ENCODE results near the gene CLCN6.

- no peak for TF ChIP-seq POLR2AphosphoS5 (IDR thresholded peaks at IDR 0.05; ENCODE audit: low read depth, low read length)
- no peak for TF ChIP-seq POLR2A (IDR thresholded peaks at IDR 0.05; ENCODE audit: low read depth, low read length)
- TF ChIP-seq SPI1 (IDR thresholded peaks at IDR 0.05; ENCODE audit: low read depth, low read length) = no peak
- TF ChIP-seq TAF1 (IDR thresholded peaks at IDR 0.05; ENCODE audit: low read depth, low read length) = no peak
Measured at GRCh38 chr1:11802973-11803885, 2.8 kb upstream of the CLCN6 start.
